GM12892 (cell line): ENCODE data around the gene GALNT2.

Experiments
- DNase-seq: peaks from one replicate; pipeline ENCODE4 v3.0.0; 2011; ENCODE audit not compliant: insufficient read length
- FAIRE-seq: peaks from 2 replicates; lab custom pipeline; 2011; peaks lifted over from hg19 to GRCh38; lab: Jason Lieb, UNC
- POLR2A ChIP-seq: IDR thresholded peaks from 2 replicates; pipeline ENCODE4 v1.6.1; 2011; ENCODE audit warnings: low read depth, low read length, control low read depth
- POLR2AphosphoS5 ChIP-seq: IDR thresholded peaks from 2 replicates; pipeline ENCODE4 v1.6.1; 2011; ENCODE audit warnings: low read depth, low read length, control low read depth
- TAF1 ChIP-seq: IDR thresholded peaks from 2 replicates; pipeline ENCODE4 v1.6.1; 2011; ENCODE audit warnings: low read depth, mild to moderate bottlenecking, control low read depth, low read length, borderline replicate concordance

GALNT2 gene

GRCh38 chr1:230287674-230288315 lies 220.8 kb downstream of the GALNT2 start:
- FAIRE-seq, result no peak
- TF ChIP-seq TAF1 (no peak), POLR2A (no peak), POLR2AphosphoS5 (no peak)
- DNase-seq, result no peak

- TF ChIP-seq POLR2A (no peak), POLR2AphosphoS5 (no peak), TAF1 (no peak)
- FAIRE-seq (no peak), DNase-seq (no peak)
Observed at GRCh38 chr1:230288641-230289349, 221.8 kb downstream of the GALNT2 start.

GRCh38 chr1:230289350-230289644 lies 222.3 kb downstream of the GALNT2 start:
- DNase-seq (no peak), FAIRE-seq (no peak)
- TF ChIP-seq POLR2AphosphoS5 (no peak), POLR2A (no peak), TAF1 (no peak)

GRCh38 chr1:230291731-230292620 lies 224.9 kb downstream of the GALNT2 start:
- no peak for DNase-seq
- TF ChIP-seq POLR2A (no peak), POLR2AphosphoS5 (no peak), TAF1 (no peak)
- FAIRE-seq, result no peak

- FAIRE-seq, result no peak
Observed at GRCh38 chr1:230292689-230293389, 225.8 kb downstream of the GALNT2 start.

GRCh38 chr1:230293390-230293700 lies 226.3 kb downstream of the GALNT2 start:
- no peak for DNase-seq
- no peak for FAIRE-seq
- TF ChIP-seq TAF1 (no peak), POLR2AphosphoS5 (no peak)

More at GRCh38 chr1:230292689-230293389, 225.8 kb downstream of the GALNT2 start:
- TF ChIP-seq POLR2AphosphoS5 (no peak), TAF1 (no peak), POLR2A (no peak)
- DNase-seq, result no peak

GRCh38 chr1:230295367-230295766 lies 228.3 kb downstream of the GALNT2 start:
- no peak for FAIRE-seq
- DNase-seq, result no peak
- TF ChIP-seq TAF1 (no peak), POLR2AphosphoS5 (no peak), POLR2A (no peak)

GRCh38 chr1:230299191-230300006 lies 232.4 kb downstream of the GALNT2 start:
- no peak for TF ChIP-seq POLR2AphosphoS5
- no peak for TF ChIP-seq TAF1
- TF ChIP-seq POLR2A, result no peak
- DNase-seq (no peak), FAIRE-seq (no peak)

- no peak for DNase-seq
- FAIRE-seq, result no peak
- no peak for TF ChIP-seq POLR2A
- no peak for TF ChIP-seq POLR2AphosphoS5
- TF ChIP-seq TAF1, result no peak
Observed at GRCh38 chr1:230300322-230301301, 233.6 kb downstream of the GALNT2 start.

- TF ChIP-seq POLR2AphosphoS5 (no peak), TAF1 (no peak), POLR2A (no peak)
- no peak for DNase-seq
- FAIRE-seq, result no peak
Observed at GRCh38 chr1:230301322-230301721, 234.3 kb downstream of the GALNT2 start.

GRCh38 chr1:230301822-230302221 lies 234.8 kb downstream of the GALNT2 start:
- FAIRE-seq (no peak), DNase-seq (no peak)
- TF ChIP-seq POLR2A, result no peak
- no peak for TF ChIP-seq POLR2AphosphoS5
- no peak for TF ChIP-seq TAF1
